ENCODE results near the gene MCEE.

MCEE gene

DNA sequence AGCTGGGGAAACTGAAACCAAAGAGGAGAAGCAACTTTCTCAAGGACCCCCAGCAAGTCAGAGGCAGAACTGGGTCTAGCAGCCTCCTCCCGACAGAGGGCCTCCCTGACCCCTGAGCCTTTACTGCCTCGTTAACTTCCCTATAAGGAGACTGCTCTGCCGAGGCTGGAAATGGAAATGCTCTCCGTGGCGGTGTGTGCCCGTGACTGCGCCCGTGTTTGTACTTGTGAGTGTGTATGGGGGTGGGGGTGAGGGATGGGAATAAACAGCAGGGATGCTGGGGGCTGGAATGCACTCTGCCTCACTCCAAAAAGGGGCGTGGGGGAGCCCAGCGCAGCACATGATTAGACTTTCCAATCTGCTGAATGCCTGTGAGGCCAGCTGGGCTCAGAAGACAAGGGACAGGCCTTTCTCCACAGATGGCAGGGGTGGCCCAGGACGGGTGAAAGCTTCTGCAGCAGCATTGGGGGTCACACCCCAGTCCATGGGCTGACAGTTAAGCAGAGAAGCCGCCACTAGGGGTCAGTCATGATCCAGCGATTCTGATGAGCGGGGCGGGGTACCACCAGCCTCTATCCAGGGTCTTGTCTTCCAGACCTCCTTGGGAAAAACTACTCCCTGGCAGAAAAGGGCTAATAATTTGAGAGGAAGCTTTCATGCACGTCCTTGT is 27.2 kb upstream of the MCEE start:
- Histone ChIP-seq H3K4me2 (peak overlapping the region; percentile 22; the same call in 1 of the 2 replicates), H2AFZ (ENCODE audit: low read depth) (0 out of 2 replicates have a peak overlapping the region, but pooled peaks have one; percentile 7)
- TF ChIP-seq, protein P1, sequence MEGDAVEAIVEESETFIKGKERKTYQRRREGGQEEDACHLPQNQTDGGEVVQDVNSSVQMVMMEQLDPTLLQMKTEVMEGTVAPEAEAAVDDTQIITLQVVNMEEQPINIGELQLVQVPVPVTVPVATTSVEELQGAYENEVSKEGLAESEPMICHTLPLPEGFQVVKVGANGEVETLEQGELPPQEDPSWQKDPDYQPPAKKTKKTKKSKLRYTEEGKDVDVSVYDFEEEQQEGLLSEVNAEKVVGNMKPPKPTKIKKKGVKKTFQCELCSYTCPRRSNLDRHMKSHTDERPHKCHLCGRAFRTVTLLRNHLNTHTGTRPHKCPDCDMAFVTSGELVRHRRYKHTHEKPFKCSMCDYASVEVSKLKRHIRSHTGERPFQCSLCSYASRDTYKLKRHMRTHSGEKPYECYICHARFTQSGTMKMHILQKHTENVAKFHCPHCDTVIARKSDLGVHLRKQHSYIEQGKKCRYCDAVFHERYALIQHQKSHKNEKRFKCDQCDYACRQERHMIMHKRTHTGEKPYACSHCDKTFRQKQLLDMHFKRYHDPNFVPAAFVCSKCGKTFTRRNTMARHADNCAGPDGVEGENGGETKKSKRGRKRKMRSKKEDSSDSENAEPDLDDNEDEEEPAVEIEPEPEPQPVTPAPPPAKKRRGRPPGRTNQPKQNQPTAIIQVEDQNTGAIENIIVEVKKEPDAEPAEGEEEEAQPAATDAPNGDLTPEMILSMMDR (conservative IDR thresholded peaks at IDR 0.05; ENCODE audit: low read depth, low read length): peak; percentile 79

DNA sequence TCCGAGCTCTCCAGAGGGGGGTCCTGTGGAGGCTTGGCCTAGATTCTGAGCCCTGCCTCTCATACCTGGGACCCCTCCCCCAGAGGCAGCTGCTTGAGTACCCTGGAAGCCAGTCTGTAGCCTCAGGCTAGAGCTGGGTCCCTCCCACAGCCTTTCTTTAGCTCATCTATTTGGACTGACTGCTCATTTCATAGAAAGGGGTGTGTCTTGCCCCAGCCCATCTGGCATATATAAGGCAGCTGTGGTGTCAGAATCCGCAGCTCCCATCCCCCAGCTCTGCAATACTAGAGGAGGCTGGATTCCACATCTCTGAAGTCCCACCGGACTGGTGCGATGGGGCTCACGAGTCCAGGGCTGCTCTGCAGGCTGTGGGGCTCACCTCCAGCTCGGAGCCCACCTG is 26.5 kb upstream of the MCEE start:
- H3K4me3 ChIP-seq (IDR thresholded peaks at IDR 0.05; ENCODE audit: insufficient read depth, low read depth, low read length): no peak overlapping the region
- no peaks in the 10 kb centered on the region; the same call in 1 of the 2 replicates for H3K27me3 ChIP-seq (ENCODE audit: insufficient read depth, low read depth)
- H3K9ac ChIP-seq: no peak overlapping the region
- no peak overlapping the region for H2AFZ ChIP-seq (ENCODE audit: low read depth)
- TF ChIP-seq, protein P1 (conservative IDR thresholded peaks at IDR 0.05; ENCODE audit: low read depth, low read length): no peak
- no peak overlapping the region for H3K27ac ChIP-seq
- H4K20me1 ChIP-seq (ENCODE audit: insufficient read depth): no peaks in the 10 kb centered on the region
- no peaks in the 10 kb centered on the region for H3K36me3 ChIP-seq (ENCODE audit: insufficient read depth)
- peaks cover 10% of the 10 kb centered on the region for H3K4me1 ChIP-seq (ENCODE audit: low read depth, poor library complexity, severe bottlenecking)
- no peaks in the 10 kb centered on the region for H3K79me2 ChIP-seq (ENCODE audit: insufficient read depth, low read depth)
- H3K4me2 ChIP-seq: peak overlapping the region; percentile 22; the same call in 1 of the 2 replicates

More for the DNA sequence above, 27.2 kb upstream of the MCEE start:
- Histone ChIP-seq H3K79me2 (ENCODE audit: insufficient read depth, low read depth) (no peaks in the 10 kb centered on the region), H3K27me3 (ENCODE audit: insufficient read depth, low read depth) (no peaks in the 10 kb centered on the region; the same call in 1 of the 2 replicates), H3K9ac (no peak overlapping the region), H3K4me3 (IDR thresholded peaks at IDR 0.05; ENCODE audit: insufficient read depth, low read depth, low read length) (no peak overlapping the region), H3K27ac (no peak overlapping the region), H3K4me1 (ENCODE audit: low read depth, poor library complexity, severe bottlenecking) (peaks cover 10% of the 10 kb centered on the region), H4K20me1 (ENCODE audit: insufficient read depth) (no peaks in the 10 kb centered on the region), H3K36me3 (ENCODE audit: insufficient read depth) (no peaks in the 10 kb centered on the region)

DNA sequence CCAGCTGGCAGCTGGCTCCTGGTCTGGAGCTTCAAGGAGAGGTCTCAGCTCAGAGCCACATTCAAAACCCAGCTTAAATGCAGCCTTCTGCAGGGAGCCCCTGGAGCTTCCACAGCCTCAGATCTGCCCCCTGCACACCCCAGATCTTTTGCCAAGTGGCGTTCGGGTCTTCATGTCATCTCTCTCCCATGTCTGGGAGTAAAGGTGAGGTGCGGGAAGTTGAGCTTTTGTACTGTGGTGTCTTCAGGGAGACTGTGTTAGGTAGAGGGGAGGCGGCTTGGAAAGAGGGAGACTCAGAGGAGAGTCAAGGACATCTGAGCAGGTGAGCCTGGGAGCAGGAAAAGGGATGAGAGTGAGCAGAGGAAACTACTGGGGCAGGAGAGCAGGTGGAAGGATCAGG is 25.8 kb upstream of the MCEE start:
- Histone ChIP-seq H3K9ac (no peak overlapping the region), H3K4me1 (ENCODE audit: low read depth, poor library complexity, severe bottlenecking) (peaks cover 10% of the 10 kb centered on the region), H3K36me3 (ENCODE audit: insufficient read depth) (no peaks in the 10 kb centered on the region), H3K4me2 (no peak overlapping the region), H4K20me1 (ENCODE audit: insufficient read depth) (no peaks in the 10 kb centered on the region), H3K27ac (no peak overlapping the region), H3K4me3 (IDR thresholded peaks at IDR 0.05; ENCODE audit: insufficient read depth, low read depth, low read length) (no peak overlapping the region), H3K27me3 (ENCODE audit: insufficient read depth, low read depth) (no peaks in the 10 kb centered on the region; the same call in 1 of the 2 replicates), H3K79me2 (ENCODE audit: insufficient read depth, low read depth) (no peaks in the 10 kb centered on the region), H2AFZ (ENCODE audit: low read depth) (no peak overlapping the region)
- TF ChIP-seq, protein P1 (conservative IDR thresholded peaks at IDR 0.05; ENCODE audit: low read depth, low read length): no peak

DNA sequence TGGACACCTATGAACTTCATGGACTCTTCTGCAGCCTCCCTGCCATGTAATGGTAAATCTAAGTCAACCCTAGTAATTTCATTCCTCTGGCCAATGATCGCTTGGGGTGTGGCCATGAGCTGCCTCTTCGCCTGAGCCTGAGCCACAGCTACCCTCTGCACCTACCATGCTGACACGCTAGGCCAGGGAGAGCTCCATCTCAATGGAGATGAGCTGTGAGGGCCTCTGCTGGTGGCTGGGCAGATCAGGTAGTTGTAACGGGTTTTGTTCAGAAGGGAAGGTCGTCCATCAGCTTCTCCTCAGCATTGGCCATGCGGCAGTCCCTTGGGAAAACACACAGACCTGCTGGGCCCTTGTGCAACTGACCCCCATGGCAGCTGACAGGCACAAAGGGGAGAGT is 24.8 kb upstream of the MCEE start:
- TF ChIP-seq, protein P1 (conservative IDR thresholded peaks at IDR 0.05; ENCODE audit: low read depth, low read length): 0 out of 2 replicates have a peak, but pooled peaks have one; percentile 27
- Histone ChIP-seq H3K79me2 (ENCODE audit: insufficient read depth, low read depth) (no peaks in the 10 kb centered on the region), H2AFZ (ENCODE audit: low read depth) (no peak overlapping the region), H3K36me3 (ENCODE audit: insufficient read depth) (no peaks in the 10 kb centered on the region; the same call in 1 of the 2 replicates), H3K4me3 (IDR thresholded peaks at IDR 0.05; ENCODE audit: insufficient read depth, low read depth, low read length) (no peak overlapping the region), H3K27me3 (ENCODE audit: insufficient read depth, low read depth) (no peaks in the 10 kb centered on the region; the same call in 1 of the 2 replicates), H4K20me1 (ENCODE audit: insufficient read depth) (no peaks in the 10 kb centered on the region), H3K9ac (no peak overlapping the region), H3K4me1 (ENCODE audit: low read depth, poor library complexity, severe bottlenecking) (peaks cover 10% of the 10 kb centered on the region), H3K4me2 (no peak overlapping the region), H3K27ac (no peak overlapping the region)
